Measurements from ENCODE around the gene PTPRD. TPM values are rescaled to one million over a fixed set of nuclear protein-coding genes. Genes with fewer than 3 reads are reported as not detected.
A peak's percentile ranks its signal among the peaks of the same experiment; 100 is the strongest.
"Not testable (repeated sequence)": the region's sequence is repeated elsewhere in the genome, so short reads cannot be mapped to it uniquely, and the experiment has no call there.

The PTPRD gene
- total RNA-seq, 1 donor from 2014 or later: 30.8 TPM

DNA sequence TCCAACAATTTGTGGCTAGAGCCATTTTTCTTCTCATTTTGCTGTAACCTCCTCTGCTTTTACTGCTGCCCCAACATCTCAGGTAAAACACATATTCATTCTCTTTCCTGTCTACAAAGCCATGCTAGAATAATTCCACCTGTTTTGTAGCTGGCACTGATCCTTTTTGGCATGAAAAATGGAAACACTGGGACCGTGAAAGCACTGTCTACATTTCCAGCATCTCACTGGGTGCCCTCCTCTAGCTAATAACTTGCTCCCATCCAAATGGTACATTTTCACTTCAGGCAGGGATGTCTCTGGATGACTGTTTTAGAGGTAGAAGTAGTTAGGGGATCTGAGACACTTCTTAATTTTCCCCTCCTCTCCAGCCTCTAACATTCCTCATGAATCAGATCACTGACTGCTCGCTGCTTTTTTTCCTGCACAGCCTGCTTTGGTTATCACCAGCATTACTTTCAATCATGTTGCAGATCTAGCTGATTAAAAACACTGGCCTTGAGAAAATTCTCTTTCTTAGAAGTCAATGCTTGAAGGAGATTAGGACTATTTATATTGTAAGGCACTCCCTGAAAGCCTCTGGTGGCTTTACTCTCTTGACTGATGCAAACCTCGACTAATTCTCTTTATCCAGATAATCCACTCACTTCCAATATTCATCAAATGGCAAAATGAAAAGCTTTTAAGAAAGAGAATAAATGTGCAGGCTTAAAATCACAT, 1500.6 kb downstream of the PTPRD start:
- DNase-seq: no peak
- H3K36me3 ChIP-seq: no peaks in the 10 kb centered on the region
- no peak overlapping the region for H3K27ac ChIP-seq
- H3K9me3 ChIP-seq: no peaks in the 10 kb centered on the region
- H3K4me3 ChIP-seq: no peak overlapping the region
- no peaks in the 10 kb centered on the region for H3K27me3 ChIP-seq
- intact Hi-C loops (cut with DNase I): no loop called here
- ATAC-seq: no peak
- no peaks in the 10 kb centered on the region for H3K4me1 ChIP-seq
- TF ChIP-seq, protein P1, sequence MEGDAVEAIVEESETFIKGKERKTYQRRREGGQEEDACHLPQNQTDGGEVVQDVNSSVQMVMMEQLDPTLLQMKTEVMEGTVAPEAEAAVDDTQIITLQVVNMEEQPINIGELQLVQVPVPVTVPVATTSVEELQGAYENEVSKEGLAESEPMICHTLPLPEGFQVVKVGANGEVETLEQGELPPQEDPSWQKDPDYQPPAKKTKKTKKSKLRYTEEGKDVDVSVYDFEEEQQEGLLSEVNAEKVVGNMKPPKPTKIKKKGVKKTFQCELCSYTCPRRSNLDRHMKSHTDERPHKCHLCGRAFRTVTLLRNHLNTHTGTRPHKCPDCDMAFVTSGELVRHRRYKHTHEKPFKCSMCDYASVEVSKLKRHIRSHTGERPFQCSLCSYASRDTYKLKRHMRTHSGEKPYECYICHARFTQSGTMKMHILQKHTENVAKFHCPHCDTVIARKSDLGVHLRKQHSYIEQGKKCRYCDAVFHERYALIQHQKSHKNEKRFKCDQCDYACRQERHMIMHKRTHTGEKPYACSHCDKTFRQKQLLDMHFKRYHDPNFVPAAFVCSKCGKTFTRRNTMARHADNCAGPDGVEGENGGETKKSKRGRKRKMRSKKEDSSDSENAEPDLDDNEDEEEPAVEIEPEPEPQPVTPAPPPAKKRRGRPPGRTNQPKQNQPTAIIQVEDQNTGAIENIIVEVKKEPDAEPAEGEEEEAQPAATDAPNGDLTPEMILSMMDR (IDR thresholded peaks at IDR 0.05): no peak

DNA sequence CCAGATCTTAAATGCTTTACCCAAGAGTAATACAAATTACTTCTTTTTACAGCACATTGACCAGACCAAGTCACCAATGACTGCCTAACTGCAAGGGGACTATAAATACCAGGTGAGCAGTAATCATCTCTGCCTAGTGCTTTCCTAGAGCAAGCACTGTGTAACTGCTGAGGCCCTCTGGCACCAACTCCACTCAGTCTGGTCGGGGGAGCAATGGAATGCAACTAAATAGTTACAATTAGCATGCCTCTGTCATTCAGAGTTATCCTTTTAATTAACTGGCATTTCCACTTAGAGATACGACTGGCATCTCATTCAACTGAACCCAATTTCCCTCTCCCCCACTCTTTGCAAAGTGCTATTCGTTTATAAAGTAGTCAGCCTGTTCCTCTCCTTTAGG, 1504.2 kb downstream of the PTPRD start:
- no peak for DNase-seq

DNA sequence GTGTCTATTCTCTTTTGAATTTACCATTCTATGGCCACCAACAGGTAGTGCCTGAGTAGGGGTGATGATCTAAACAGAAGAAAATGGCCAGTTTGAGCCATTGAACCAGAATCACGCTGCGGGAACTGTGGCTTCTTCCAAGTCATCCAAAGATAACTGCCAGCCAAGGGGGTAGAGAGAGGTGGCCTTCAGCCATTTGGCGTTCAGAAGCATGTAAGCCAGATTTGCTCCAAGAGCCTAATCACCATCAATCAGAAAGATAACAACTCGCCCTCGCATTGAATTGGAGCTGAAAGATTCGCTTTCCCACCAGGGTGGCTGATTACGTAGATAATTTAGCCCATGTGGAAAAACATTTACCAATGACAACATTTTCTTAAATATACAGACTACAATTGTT, 1510.5 kb downstream of the PTPRD start:
- Histone ChIP-seq H3K4me1 (no peaks in the 10 kb centered on the region), H3K27me3 (no peaks in the 10 kb centered on the region), H3K36me3 (no peaks in the 10 kb centered on the region), H3K9me3 (no peaks in the 10 kb centered on the region), H3K27ac (no peak overlapping the region), H3K4me3 (no peak overlapping the region)
- DNase-seq: no peak
- TF ChIP-seq, protein P1 (IDR thresholded peaks at IDR 0.05): no peak
- intact Hi-C loops (cut with DNase I): no loop called here
- ATAC-seq: no peak

More for the DNA sequence above, 1504.2 kb downstream of the PTPRD start:
- Histone ChIP-seq H3K27me3 (no peaks in the 10 kb centered on the region), H3K9me3 (no peaks in the 10 kb centered on the region), H3K4me1 (no peaks in the 10 kb centered on the region), H3K27ac (no peak overlapping the region), H3K4me3 (no peak overlapping the region), H3K36me3 (no peaks in the 10 kb centered on the region)
- intact Hi-C loops (cut with DNase I): no loop called here
- no peak for ATAC-seq
- TF ChIP-seq, protein P1 (IDR thresholded peaks at IDR 0.05): no peak

DNA sequence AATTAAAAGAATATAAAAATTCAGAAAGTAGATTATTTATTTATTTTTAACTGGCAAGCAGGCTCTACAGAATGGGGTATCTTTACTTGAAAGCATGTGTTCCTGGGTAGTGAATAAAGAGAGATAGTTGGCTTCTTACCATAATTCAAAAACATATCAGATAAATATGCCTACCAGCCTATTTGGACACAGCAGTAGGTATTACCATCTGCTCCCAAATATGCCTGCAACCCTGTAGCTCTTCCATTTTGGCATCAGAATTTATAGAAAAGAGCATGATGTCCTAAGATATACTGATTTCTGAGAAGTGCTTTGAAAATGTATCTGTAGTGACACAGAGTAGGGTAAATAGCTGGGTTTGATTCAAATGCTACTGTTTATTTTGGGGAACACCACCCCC, 1512.7 kb downstream of the PTPRD start:
- ATAC-seq (no peak), DNase-seq (no peak)
- Histone ChIP-seq H3K9me3 (no peaks in the 10 kb centered on the region), H3K4me3 (no peak overlapping the region), H3K27ac (no peak overlapping the region), H3K27me3 (no peaks in the 10 kb centered on the region), H3K36me3 (no peaks in the 10 kb centered on the region), H3K4me1 (no peaks in the 10 kb centered on the region)
- TF ChIP-seq, protein P1 (IDR thresholded peaks at IDR 0.05): no peak
- intact Hi-C loops (cut with DNase I): no loop called here

DNA sequence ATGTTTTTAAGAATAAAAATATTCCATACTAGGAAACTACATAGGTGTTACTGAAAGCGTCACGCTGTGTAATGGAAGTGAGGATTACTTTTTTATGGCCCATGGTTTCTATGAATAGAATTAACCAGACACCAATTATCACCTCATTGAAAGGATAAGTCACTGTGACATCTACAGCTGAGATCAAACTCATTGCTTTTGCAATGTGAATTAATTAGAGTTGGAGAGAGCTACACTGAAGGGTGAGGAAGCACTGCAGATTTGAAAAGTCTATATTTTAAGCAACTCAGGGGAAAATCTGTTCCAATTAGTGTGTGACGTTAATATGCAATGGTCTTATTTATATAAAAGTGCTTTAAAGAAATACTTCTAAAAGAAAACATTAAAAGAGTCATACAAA, 1513.2 kb downstream of the PTPRD start:
- H3K4me1 ChIP-seq: no peaks in the 10 kb centered on the region
- intact Hi-C loops (cut with DNase I): no loop called here
- H3K27ac ChIP-seq: no peak overlapping the region
- TF ChIP-seq, protein P1 (IDR thresholded peaks at IDR 0.05): no peak
- no peak for DNase-seq
- no peaks in the 10 kb centered on the region for H3K9me3 ChIP-seq
- H3K4me3 ChIP-seq: no peak overlapping the region
- H3K27me3 ChIP-seq: no peaks in the 10 kb centered on the region
- ATAC-seq: no peak
- H3K36me3 ChIP-seq: no peaks in the 10 kb centered on the region

DNA sequence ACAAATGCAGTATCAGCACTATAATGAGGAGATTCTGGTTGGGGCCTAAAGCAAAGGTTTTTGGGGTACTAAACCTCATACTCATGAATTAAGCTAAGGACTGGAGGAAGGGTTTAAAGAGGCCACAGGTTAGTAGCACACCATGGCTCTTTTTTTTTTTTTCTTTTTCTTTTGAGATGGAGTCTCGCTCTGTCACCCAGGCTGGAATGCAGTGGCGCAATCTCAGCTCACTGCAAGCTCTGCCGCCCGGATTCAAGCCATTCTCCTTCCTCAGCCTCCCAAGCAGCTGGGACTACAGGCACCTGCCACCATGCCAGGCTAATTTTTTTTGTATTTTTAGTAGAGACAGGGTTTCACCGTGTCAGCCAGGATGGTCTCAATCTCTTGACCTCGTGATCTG, 1515.5 kb downstream of the PTPRD start:
- intact Hi-C loops (cut with DNase I); H3K4me1 ChIP-seq; H3K4me3 ChIP-seq; H3K36me3 ChIP-seq; ATAC-seq; H3K9me3 ChIP-seq; H3K27ac ChIP-seq; H3K27me3 ChIP-seq: not testable (repeated sequence)
- peak; percentile 16 for DNase-seq
